Calu3 (cell line): ENCODE data around the gene GOLIM4. TPM values are rescaled to one million over a fixed set of nuclear protein-coding genes. Genes with fewer than 3 reads are reported as not detected.

Source experiments
- BruUV-seq: library from RNA; stranded (reverse); fragments of 400-500 nt; replicated peaks from 2 replicates; lab custom pipeline; 2021; lab: Mats Ljungman, UMichigan
- CTCF ChIA-PET: fragments of 300-600 bp; sonication (Branson Sonifier 250); formaldehyde crosslinking; loops from one replicate; lab custom pipeline; 2022; ENCODE audit warnings: antibody characterized with exemption; lab: Charles Lee
- DNase-seq: peaks from one replicate; pipeline ENCODE4 v3.0.0; 2022
- H3K27ac Mint-ChIP-seq: one replicate; pipeline ENCODE4 v1.8.0; 2022; ENCODE audit warnings: mixed read lengths; ENCODE audit not compliant: unreplicated experiment
- H3K27me3 Mint-ChIP-seq: one replicate; pipeline ENCODE4 v1.8.0; 2022; ENCODE audit warnings: mixed read lengths; ENCODE audit not compliant: unreplicated experiment
- H3K36me3 Mint-ChIP-seq: one replicate; pipeline ENCODE4 v1.8.0; 2022; ENCODE audit warnings: mild to moderate bottlenecking, moderate library complexity, mixed read lengths; ENCODE audit not compliant: insufficient read depth, unreplicated experiment
- H3K4me1 Mint-ChIP-seq: one replicate; pipeline ENCODE4 v1.8.0; 2022; ENCODE audit warnings: mild to moderate bottlenecking, low read depth, mixed read lengths; ENCODE audit not compliant: unreplicated experiment
- H3K4me3 Mint-ChIP-seq: one replicate; pipeline ENCODE4 v1.8.0; 2022; ENCODE audit warnings: mild to moderate bottlenecking, low read depth, moderate library complexity, mixed read lengths; ENCODE audit not compliant: unreplicated experiment
- H3K9me3 Mint-ChIP-seq: one replicate; pipeline ENCODE4 v1.8.0; 2022; ENCODE audit warnings: low read depth, mixed read lengths; ENCODE audit not compliant: unreplicated experiment
- intact Hi-C: fragments of 100-400 bp; cut with micrococcal nuclease; formaldehyde crosslinking; loops from one replicate; pipeline ENCODE4 v1.10.0; 2022; ENCODE audit not compliant: unreplicated experiment
- total RNA-seq: library from RNA; stranded (reverse); gene quantifications from 2 replicates; pipeline ENCODE4 v1.2.3, GENCODE V29; 2022
- TF ChIP-seq, protein P1 (sequence below): fragments of 200-600 bp; IDR thresholded peaks from one replicate; pipeline ENCODE4 v1.8.0; 2022; ENCODE audit warnings: antibody characterized with exemption; ENCODE audit not compliant: unreplicated experiment

The GOLIM4 gene
- total RNA-seq, 1 experiment from 2014 or later: 53.8 TPM

DNA sequence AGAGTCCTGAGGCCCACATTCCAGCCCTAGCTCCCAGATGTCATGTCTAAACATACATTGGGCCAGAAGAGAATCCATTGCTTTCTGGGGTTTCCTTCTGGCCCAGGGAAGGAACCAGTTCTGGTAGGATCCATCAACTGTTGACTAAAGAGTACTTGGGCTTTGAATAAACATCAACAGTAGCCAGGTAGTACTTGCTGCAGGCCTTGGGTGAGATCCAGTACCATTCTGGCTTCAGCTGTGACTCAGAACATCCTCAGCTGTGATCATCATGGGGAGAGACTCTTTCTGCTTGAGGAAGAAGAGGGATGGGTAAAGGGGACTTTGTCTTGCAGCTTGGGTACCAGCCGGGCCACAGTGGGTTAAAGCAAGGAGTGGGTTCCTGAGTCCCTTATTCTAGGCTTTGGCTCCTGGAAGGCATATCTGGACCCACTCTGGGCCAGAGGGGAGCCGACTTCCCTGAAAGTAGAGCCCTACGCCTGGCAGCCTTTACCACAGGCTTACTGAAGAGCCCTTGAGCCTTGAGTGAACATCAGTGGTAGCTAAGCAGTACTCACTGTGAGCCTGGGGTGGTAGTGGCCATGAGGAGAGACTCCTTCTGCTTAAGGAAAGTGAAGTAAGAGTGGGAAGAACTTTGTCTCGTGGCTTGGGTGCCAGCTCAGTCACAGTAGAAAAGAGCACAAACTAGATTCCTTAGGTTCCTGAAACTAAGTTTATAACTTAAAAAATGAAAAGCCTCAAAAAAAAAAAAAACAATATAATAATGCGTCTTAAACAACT is 128.3 kb downstream of the GOLIM4 start:
- Mint-ChIP-seq H3K9me3 (no peaks in the 10 kb centered on the region), H3K4me3 (no peak overlapping the region), H3K27ac (no peak overlapping the region), H3K27me3 (no peaks in the 10 kb centered on the region), H3K36me3 (no peaks in the 10 kb centered on the region), H3K4me1 (no peaks in the 10 kb centered on the region)
- no peak for DNase-seq
- intact Hi-C loops: no loop called here
- CTCF ChIA-PET: no interaction called here
- no TSS peak for BruUV-seq
- TF ChIP-seq, protein P1, sequence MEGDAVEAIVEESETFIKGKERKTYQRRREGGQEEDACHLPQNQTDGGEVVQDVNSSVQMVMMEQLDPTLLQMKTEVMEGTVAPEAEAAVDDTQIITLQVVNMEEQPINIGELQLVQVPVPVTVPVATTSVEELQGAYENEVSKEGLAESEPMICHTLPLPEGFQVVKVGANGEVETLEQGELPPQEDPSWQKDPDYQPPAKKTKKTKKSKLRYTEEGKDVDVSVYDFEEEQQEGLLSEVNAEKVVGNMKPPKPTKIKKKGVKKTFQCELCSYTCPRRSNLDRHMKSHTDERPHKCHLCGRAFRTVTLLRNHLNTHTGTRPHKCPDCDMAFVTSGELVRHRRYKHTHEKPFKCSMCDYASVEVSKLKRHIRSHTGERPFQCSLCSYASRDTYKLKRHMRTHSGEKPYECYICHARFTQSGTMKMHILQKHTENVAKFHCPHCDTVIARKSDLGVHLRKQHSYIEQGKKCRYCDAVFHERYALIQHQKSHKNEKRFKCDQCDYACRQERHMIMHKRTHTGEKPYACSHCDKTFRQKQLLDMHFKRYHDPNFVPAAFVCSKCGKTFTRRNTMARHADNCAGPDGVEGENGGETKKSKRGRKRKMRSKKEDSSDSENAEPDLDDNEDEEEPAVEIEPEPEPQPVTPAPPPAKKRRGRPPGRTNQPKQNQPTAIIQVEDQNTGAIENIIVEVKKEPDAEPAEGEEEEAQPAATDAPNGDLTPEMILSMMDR: no peak
